Right lobe of liver (tissue), 4 donors: ENCODE results near the gene CEP83.

ENCODE experiments used
- CTCF ChIP-seq, 4 donors: fragments of 200-600 bp in 3 of 4; fragments of 450-650 bp in 1 of 4; IDR thresholded peaks; one replicate each; pipeline versions ENCODE4 v1.5.1 to v1.8.0; 2016 to 2022; ENCODE audit warnings: antibody characterized with exemption in 4 of 4, mild to moderate bottlenecking in 2 of 4
- POLR2A ChIP-seq: fragments of 450-650 bp; IDR thresholded peaks from one replicate; pipeline ENCODE4 v1.6.1; 2017; ENCODE audit warnings: antibody characterized with exemption, mild to moderate bottlenecking
- donor health status: DM: no; HTN: no; CAD: no.
- donor health status: DM: no; HTN: no; CAD: no.
- donor health status: DM: no; HTN: yes; CAD: no.

- TF ChIP-seq CTCF (IDR thresholded peaks at IDR 0.05) (no peak), POLR2A (no peak)
These were observed 170.0 kb downstream of the CEP83 start for GRCh38 chr12:94289461-94290312.
